HG03457 (cell line): ENCODE data around the gene BCL11A.

Experiments used
- ATAC-seq: cut with Tn5 transposase; IDR thresholded peaks from one replicate; pipeline ENCODE4 v1.9.1; 2021; ENCODE audit warnings: moderate number of reproducible peaks; ENCODE audit not compliant: unreplicated experiment

Gene BCL11A

GRCh38 chr2:60529136-60529784, 24.2 kb downstream of the BCL11A start:
- no peak for ATAC-seq

- no peak for ATAC-seq
Observed at GRCh38 chr2:60528281-60529020, 25.0 kb downstream of the BCL11A start.

- ATAC-seq = no peak
Observed at GRCh38 chr2:60527762-60528161, 25.7 kb downstream of the BCL11A start.

GRCh38 chr2:60526623-60527022, 26.8 kb downstream of the BCL11A start:
- ATAC-seq = no peak

- ATAC-seq = peak; percentile 47
Observed at GRCh38 chr2:60525899-60526298, 27.6 kb downstream of the BCL11A start.

GRCh38 chr2:60524874-60525273, 28.6 kb downstream of the BCL11A start:
- no peak for ATAC-seq

GRCh38 chr2:60523963-60524362, 29.5 kb downstream of the BCL11A start:
- no peak for ATAC-seq

GRCh38 chr2:60522462-60522861, 31.0 kb downstream of the BCL11A start:
- no peak for ATAC-seq

- no peak for ATAC-seq
Observed at GRCh38 chr2:60521626-60522025, 31.8 kb downstream of the BCL11A start.

GRCh38 chr2:60520917-60521539, 32.4 kb downstream of the BCL11A start:
- no peak for ATAC-seq

- no peak for ATAC-seq
Observed at GRCh38 chr2:60520151-60520876, 33.1 kb downstream of the BCL11A start.

- ATAC-seq = no peak
Observed at GRCh38 chr2:60519231-60519863, 34.1 kb downstream of the BCL11A start.

- no peak for ATAC-seq
Observed at GRCh38 chr2:60518567-60518966, 34.9 kb downstream of the BCL11A start.

GRCh38 chr2:60517446-60517845, 36.0 kb downstream of the BCL11A start:
- ATAC-seq = no peak

- ATAC-seq = no peak
Observed at GRCh38 chr2:60516826-60517225, 36.6 kb downstream of the BCL11A start.

- no peak for ATAC-seq
Observed at GRCh38 chr2:60516383-60516811, 37.1 kb downstream of the BCL11A start.

GRCh38 chr2:60515721-60516226, 37.7 kb downstream of the BCL11A start:
- ATAC-seq = peak; percentile 76

GRCh38 chr2:60513996-60514395, 39.5 kb downstream of the BCL11A start:
- ATAC-seq = no peak

- ATAC-seq = no peak
Observed at GRCh38 chr2:60513191-60513590, 40.3 kb downstream of the BCL11A start.

- ATAC-seq = no peak
Observed at GRCh38 chr2:60512641-60513040, 40.8 kb downstream of the BCL11A start.
